K562 (cell line): ENCODE data around the gene PATJ. TPM values are rescaled to one million over a fixed set of nuclear protein-coding genes. Genes with fewer than 3 reads are reported as not detected.

Experiments
- CBX1 ChIP-seq: sonication (generic); IDR thresholded peaks from 2 replicates; pipeline ENCODE4 v1.6.1; 2016; ENCODE audit warnings: antibody characterized with exemption, low read depth, mild to moderate bottlenecking
- CREB3 ChIP-seq: fragments of 450-650 bp; conservative IDR thresholded peaks from 2 replicates; pipeline ENCODE4 v1.6.1; 2016; ENCODE audit warnings: missing genetic modification characterization, low read depth, mild to moderate bottlenecking, missing compliant biosample characterization, moderate library complexity
- CTCFL ChIP-seq: IDR thresholded peaks from 2 replicates; pipeline ENCODE4 v1.6.1; 2011; ENCODE audit warnings: borderline replicate concordance, low read depth, mild to moderate bottlenecking, moderate library complexity, low read length; ENCODE audit not compliant: insufficient read depth, poor library complexity, severe bottlenecking
- DACH1 ChIP-seq: fragments of 450-650 bp; IDR thresholded peaks from 2 replicates; pipeline ENCODE4 v1.6.1; 2018; ENCODE audit not compliant: partially characterized antibody
- E4F1 ChIP-seq: fragments of 250-450 bp; sonication (Bioruptor Pico); IDR thresholded peaks from 2 replicates; pipeline ENCODE4 v1.5.0; 2021; ENCODE audit warnings: mild to moderate bottlenecking, borderline replicate concordance
- L3MBTL2 ChIP-seq: fragments of 450-650 bp; IDR thresholded peaks from 2 replicates; pipeline ENCODE4 v1.6.1; 2016; ENCODE audit warnings: mild to moderate bottlenecking, moderate library complexity
- RFX1 ChIP-seq: fragments of 450-650 bp; IDR thresholded peaks from 2 replicates; pipeline ENCODE4 v1.6.1; 2016; ENCODE audit warnings: mild to moderate bottlenecking, moderate library complexity
- TAF9B ChIP-seq: fragments of 450-650 bp; IDR thresholded peaks from 2 replicates; pipeline ENCODE4 v1.6.1; 2018; ENCODE audit warnings: mild to moderate bottlenecking; ENCODE audit not compliant: partially characterized antibody
- ZNF239 ChIP-seq: fragments of 250-450 bp; sonication (Bioruptor Pico); IDR thresholded peaks from 2 replicates; pipeline ENCODE4 v1.4.0; 2020; ENCODE audit warnings: mild to moderate bottlenecking
- polyA plus RNA-seq, 8 experiments: library from polyadenylated mRNA; depleted of rRNA in 4 of 8; stranded (reverse) in 5 of 8; unstranded in 3 of 8; fragments of >200 nt; fragmentation: Nextera tagmentation in 2 of 8; fragmentation: Illumina TruSeq in 1 of 8; extraction: Ambion mirVana in 2 of 8; extraction: Trizol in 1 of 8; gene quantifications; 2 replicates each; pipeline versions ENCODE4 v1.2.1 to v1.2.3, GENCODE V29; 2011 to 2014; ENCODE audit warnings: inconsistent platforms in 1 of 8, missing spikeins in 1 of 8
- total RNA-seq, 7 experiments: library from RNA; depleted of rRNA in 6 of 7; stranded (reverse); fragments of >200 nt in 6 of 7; fragmentation: Illumina TruSeq in 2 of 7; extraction: Trizol in 2 of 7; gene quantifications; 2 replicates each; pipeline versions ENCODE4 v1.2.1 to v1.2.3, GENCODE V29; 2011 to 2021; ENCODE audit warnings: low replicate concordance in 1 of 7
- TF ChIP-seq, protein P1 (sequence below), 3 experiments: fragments of 200-800 bp in 1 of 3; fragments of 250-450 bp in 1 of 3; fragments of 450-650 bp in 1 of 3; sonication (Bioruptor Pico) in 1 of 3; sonication (Bioruptor generic) in 1 of 3; formaldehyde crosslinking in 1 of 3; IDR thresholded peaks; 2 replicates each; pipeline versions ENCODE4 v1.6.1 to v1.8.0; 2016 to 2022; ENCODE audit warnings: mild to moderate bottlenecking in 2 of 3, missing genetic modification characterization in 2 of 3, missing compliant biosample characterization in 1 of 3, moderate library complexity in 1 of 3
- TF ChIP-seq, protein P2 (sequence below), 3 experiments: fragments of 200-800 bp in 1 of 3; sonication (Bioruptor generic) in 1 of 3; sonication (generic) in 1 of 3; formaldehyde crosslinking in 1 of 3; IDR thresholded peaks; 2 replicates each; pipeline versions ENCODE4 v1.6.1 to v1.8.0; 2016 to 2022; ENCODE audit warnings: mild to moderate bottlenecking in 2 of 3, missing compliant biosample characterization in 2 of 3, missing genetic modification characterization in 2 of 3, missing genetic modification reagents in 1 of 3

The PATJ gene
- total and polyA plus RNA-seq, 9 of the 15 experiments (the other 6 are each of a cell fraction or from before 2014, with no cell fraction given), result 0.22 TPM; not detected in 8

- TF ChIP-seq DACH1 (no peak), CREB3 (tag) (no peak), RFX1 (no peak), E4F1 (CRISPR knock-in tag) (no peak), TAF9B (peak; percentile 97), L3MBTL2 (peak; percentile 91), ZNF239 (no peak), CTCFL (no peak), CBX1 (0 out of 2 replicates have a peak, but pooled peaks have one; percentile 74)
- TF ChIP-seq, protein P1, sequence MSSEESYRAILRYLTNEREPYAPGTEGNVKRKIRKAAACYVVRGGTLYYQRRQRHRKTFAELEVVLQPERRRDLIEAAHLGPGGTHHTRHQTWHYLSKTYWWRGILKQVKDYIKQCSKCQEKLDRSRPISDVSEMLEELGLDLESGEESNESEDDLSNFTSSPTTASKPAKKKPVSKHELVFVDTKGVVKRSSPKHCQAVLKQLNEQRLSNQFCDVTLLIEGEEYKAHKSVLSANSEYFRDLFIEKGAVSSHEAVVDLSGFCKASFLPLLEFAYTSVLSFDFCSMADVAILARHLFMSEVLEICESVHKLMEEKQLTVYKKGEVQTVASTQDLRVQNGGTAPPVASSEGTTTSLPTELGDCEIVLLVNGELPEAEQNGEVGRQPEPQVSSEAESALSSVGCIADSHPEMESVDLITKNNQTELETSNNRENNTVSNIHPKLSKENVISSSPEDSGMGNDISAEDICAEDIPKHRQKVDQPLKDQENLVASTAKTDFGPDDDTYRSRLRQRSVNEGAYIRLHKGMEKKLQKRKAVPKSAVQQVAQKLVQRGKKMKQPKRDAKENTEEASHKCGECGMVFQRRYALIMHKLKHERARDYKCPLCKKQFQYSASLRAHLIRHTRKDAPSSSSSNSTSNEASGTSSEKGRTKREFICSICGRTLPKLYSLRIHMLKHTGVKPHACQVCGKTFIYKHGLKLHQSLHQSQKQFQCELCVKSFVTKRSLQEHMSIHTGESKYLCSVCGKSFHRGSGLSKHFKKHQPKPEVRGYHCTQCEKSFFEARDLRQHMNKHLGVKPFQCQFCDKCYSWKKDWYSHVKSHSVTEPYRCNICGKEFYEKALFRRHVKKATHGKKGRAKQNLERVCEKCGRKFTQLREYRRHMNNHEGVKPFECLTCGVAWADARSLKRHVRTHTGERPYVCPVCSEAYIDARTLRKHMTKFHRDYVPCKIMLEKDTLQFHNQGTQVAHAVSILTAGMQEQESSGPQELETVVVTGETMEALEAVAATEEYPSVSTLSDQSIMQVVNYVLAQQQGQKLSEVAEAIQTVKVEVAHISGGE (CRISPR knock-in tag; IDR thresholded peaks at IDR 0.05), result peak in 1 of 3 experiments; percentile 82; a peak in 2 of 6 replicates
- TF ChIP-seq, protein P2, sequence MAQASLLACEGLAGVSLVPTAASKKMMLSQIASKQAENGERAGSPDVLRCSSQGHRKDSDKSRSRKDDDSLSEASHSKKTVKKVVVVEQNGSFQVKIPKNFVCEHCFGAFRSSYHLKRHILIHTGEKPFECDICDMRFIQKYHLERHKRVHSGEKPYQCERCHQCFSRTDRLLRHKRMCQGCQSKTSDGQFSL (CRISPR knock-in tag; IDR thresholded peaks at IDR 0.05), result peak; percentile 99
- TF ChIP-seq, protein P2 (tag; IDR thresholded peaks at IDR 0.05), result peak in 1 of 2 experiments; percentile 65; a peak in 1 of 4 replicates
Observed at GRCh38 chr1:61724813-61725694, 17.2 kb upstream of the PATJ start, which contains the start of gene TM2D1 (continued).
